GM19452 (cell line): ENCODE results near the gene RAB3GAP1.
"Not testable (repeated sequence)": the region's sequence is repeated elsewhere in the genome, so short reads cannot be mapped to it uniquely, and the experiment has no call there.

Experiments
- ATAC-seq: cut with Tn5 transposase; IDR thresholded peaks from one replicate; pipeline ENCODE4 v1.9.1; 2021; ENCODE audit not compliant: unreplicated experiment

The RAB3GAP1 gene

GRCh38 chr2:135052997-135053474, 944 bp downstream of the RAB3GAP1 start:
- ATAC-seq: peak; percentile 43

- no peak for ATAC-seq
These were observed 3.2 kb downstream of the RAB3GAP1 start for GRCh38 chr2:135055182-135055786.

GRCh38 chr2:135056790-135057189, 4.7 kb downstream of the RAB3GAP1 start:
- ATAC-seq: no peak

GRCh38 chr2:135059577-135059976, 7.5 kb downstream of the RAB3GAP1 start:
- no peak for ATAC-seq

GRCh38 chr2:135063210-135063609, 11.1 kb downstream of the RAB3GAP1 start:
- no peak for ATAC-seq

GRCh38 chr2:135064149-135064548, 12.1 kb downstream of the RAB3GAP1 start:
- no peak for ATAC-seq

- ATAC-seq: no peak
These were observed 14.6 kb downstream of the RAB3GAP1 start for GRCh38 chr2:135066710-135067109.

GRCh38 chr2:135072125-135072997, 20.3 kb downstream of the RAB3GAP1 start:
- ATAC-seq: no peak

- ATAC-seq: no peak
These were observed 22.1 kb downstream of the RAB3GAP1 start for GRCh38 chr2:135074216-135074615.

GRCh38 chr2:135076556-135076955, 24.5 kb downstream of the RAB3GAP1 start:
- ATAC-seq: no peak

GRCh38 chr2:135078417-135078816, 26.3 kb downstream of the RAB3GAP1 start:
- ATAC-seq: no peak

GRCh38 chr2:135086222-135086621, 34.1 kb downstream of the RAB3GAP1 start:
- ATAC-seq: no peak

- ATAC-seq: not testable (repeated sequence)
These were observed 37.5 kb downstream of the RAB3GAP1 start for GRCh38 chr2:135089597-135089996.

GRCh38 chr2:135091681-135092080, 39.6 kb downstream of the RAB3GAP1 start:
- ATAC-seq: no peak

- ATAC-seq: no peak
These were observed 41.1 kb downstream of the RAB3GAP1 start for GRCh38 chr2:135093193-135093592.

GRCh38 chr2:135093670-135094330, 41.7 kb downstream of the RAB3GAP1 start:
- no peak for ATAC-seq

GRCh38 chr2:135094508-135094907, 42.4 kb downstream of the RAB3GAP1 start:
- ATAC-seq: no peak

- ATAC-seq: no peak
These were observed 43.5 kb downstream of the RAB3GAP1 start for GRCh38 chr2:135095591-135095990.

- ATAC-seq: no peak
These were observed 44.8 kb downstream of the RAB3GAP1 start for GRCh38 chr2:135096665-135097446.

GRCh38 chr2:135097532-135098231, 45.6 kb downstream of the RAB3GAP1 start:
- no peak for ATAC-seq
